ENCODE measurements around the gene MED1.

Gene MED1

GRCh38 chr17:39406951-39407350 lies 44.1 kb downstream of the MED1 start:
- no peak overlapping the region for H3K4me3 ChIP-seq (ENCODE audit: low read depth, low read length)
- no peak overlapping the region for H3K27ac ChIP-seq
- TF ChIP-seq CTCF (IDR thresholded peaks at IDR 0.05; ENCODE audit: low read depth, low read length), result no peak
- no peaks in the 10 kb centered on the region for H3K9me3 ChIP-seq (ENCODE audit: severe bottlenecking)
- no peaks in the 10 kb centered on the region for H3K27me3 ChIP-seq (ENCODE audit: insufficient read depth, low read depth, severe bottlenecking)
- no peak for DNase-seq
- H3K36me3 ChIP-seq, result peaks cover 66% of the 10 kb centered on the region

- H3K27me3 ChIP-seq (ENCODE audit: insufficient read depth, low read depth, severe bottlenecking), result no peaks in the 10 kb centered on the region
- DNase-seq, result no peak
- no peaks in the 10 kb centered on the region for H3K9me3 ChIP-seq (ENCODE audit: severe bottlenecking)
- no peak overlapping the region for H3K27ac ChIP-seq
- peaks cover 55% of the 10 kb centered on the region for H3K36me3 ChIP-seq
- TF ChIP-seq CTCF (IDR thresholded peaks at IDR 0.05; ENCODE audit: low read depth, low read length), result no peak
- no peak overlapping the region for H3K4me3 ChIP-seq (ENCODE audit: low read depth, low read length)
These were observed 45.6 kb downstream of the MED1 start for GRCh38 chr17:39405436-39405835.

- Histone ChIP-seq H3K27me3 (ENCODE audit: insufficient read depth, low read depth, severe bottlenecking) (no peaks in the 10 kb centered on the region), H3K4me3 (ENCODE audit: low read depth, low read length) (no peak overlapping the region), H3K9me3 (ENCODE audit: severe bottlenecking) (no peaks in the 10 kb centered on the region), H3K27ac (no peak overlapping the region), H3K36me3 (peaks cover 48% of the 10 kb centered on the region)
- no peak for DNase-seq
- TF ChIP-seq CTCF (IDR thresholded peaks at IDR 0.05; ENCODE audit: low read depth, low read length), result no peak
These were observed 46.3 kb downstream of the MED1 start for GRCh38 chr17:39404542-39405378.

GRCh38 chr17:39402890-39403605 lies 48.0 kb downstream of the MED1 start:
- Histone ChIP-seq H3K36me3 (peaks cover 31% of the 10 kb centered on the region), H3K27me3 (ENCODE audit: insufficient read depth, low read depth, severe bottlenecking) (no peaks in the 10 kb centered on the region), H3K9me3 (ENCODE audit: severe bottlenecking) (no peaks in the 10 kb centered on the region), H3K27ac (no peak overlapping the region), H3K4me3 (ENCODE audit: low read depth, low read length) (no peak overlapping the region)
- DNase-seq, result no peak
- no peak for TF ChIP-seq CTCF (IDR thresholded peaks at IDR 0.05; ENCODE audit: low read depth, low read length)

GRCh38 chr17:39402244-39402889 lies 48.7 kb downstream of the MED1 start:
- DNase-seq, result peak; percentile 95
- TF ChIP-seq CTCF (IDR thresholded peaks at IDR 0.05; ENCODE audit: low read depth, low read length), result no peak
- H3K9me3 ChIP-seq (ENCODE audit: severe bottlenecking), result no peaks in the 10 kb centered on the region
- H3K27ac ChIP-seq, result peak overlapping the region; percentile 91
- H3K27me3 ChIP-seq (ENCODE audit: insufficient read depth, low read depth, severe bottlenecking), result no peaks in the 10 kb centered on the region
- H3K4me3 ChIP-seq (ENCODE audit: low read depth, low read length), result peak overlapping the region; percentile 95
- peaks cover 24% of the 10 kb centered on the region for H3K36me3 ChIP-seq

All from WERI-Rb-1 (cell line).